OCI-LY1 (cell line): Measurements from ENCODE around the gene DFFA.

Source experiments
- H2AFZ ChIP-seq: fragments of 200-600 bp; sonication (generic), shearing (Covaris generic); 2 replicates; pipeline ENCODE4 v1.6.0; 2014; ENCODE audit warnings: antibody characterized with exemption, mild to moderate bottlenecking, low read length
- H3F3A ChIP-seq: fragments of 200-600 bp; sonication (generic), shearing (Covaris generic); 2 replicates; pipeline ENCODE4 v1.6.0; 2014; ENCODE audit warnings: mild to moderate bottlenecking, antibody characterized with exemption, low read length, moderate library complexity; ENCODE audit not compliant: insufficient read depth
- H3K27ac ChIP-seq: fragments of 200-600 bp; sonication (generic); 2 replicates; pipeline ENCODE4 v1.5.1; 2014; ENCODE audit warnings: low read length, mixed run types, mild to moderate bottlenecking, low read depth; ENCODE audit not compliant: poor library complexity, severe bottlenecking
- H3K27me3 ChIP-seq: fragments of 200-600 bp; sonication (generic); 2 replicates; pipeline ENCODE4 v1.6.0; 2014; ENCODE audit warnings: antibody characterized with exemption, mild to moderate bottlenecking, low read length, moderate library complexity; ENCODE audit not compliant: insufficient read depth
- H3K36me3 ChIP-seq: fragments of 200-600 bp; sonication (generic); 2 replicates; pipeline ENCODE4 v1.6.1; 2014; ENCODE audit warnings: mild to moderate bottlenecking, antibody characterized with exemption, low read length, moderate library complexity, mixed read lengths; ENCODE audit not compliant: insufficient read depth
- H3K4me1 ChIP-seq: fragments of 200-600 bp; sonication (generic); 2 replicates; pipeline ENCODE4 v1.5.1; 2014; ENCODE audit warnings: mild to moderate bottlenecking, low read length, moderate library complexity; ENCODE audit not compliant: insufficient read depth, severe bottlenecking
- H3K4me2 ChIP-seq: fragments of 200-600 bp; sonication (generic), shearing (Covaris generic); 2 replicates; pipeline ENCODE4 v1.6.1; 2014; ENCODE audit warnings: low read length
- H3K4me3 ChIP-seq: fragments of 200-600 bp; sonication (generic); 2 replicates; pipeline ENCODE4 v1.5.1; 2014; ENCODE audit warnings: low read length, low read depth, mild to moderate bottlenecking, mixed read lengths; ENCODE audit not compliant: poor library complexity, severe bottlenecking
- H3K79me2 ChIP-seq: fragments of 200-600 bp; shearing (Covaris generic); 2 replicates; pipeline ENCODE4 v1.6.1; 2016; ENCODE audit warnings: mixed run types, low read length, mixed read lengths; ENCODE audit not compliant: insufficient read depth
- H3K9ac ChIP-seq: fragments of 200-600 bp; sonication (generic), shearing (Covaris generic); 2 replicates; pipeline ENCODE4 v1.6.1; 2014; ENCODE audit warnings: mild to moderate bottlenecking, low read length, mixed read lengths
- H3K9me2 ChIP-seq: fragments of 200-600 bp; sonication (generic), shearing (Covaris generic); 2 replicates; pipeline ENCODE4 v1.6.1; 2014; ENCODE audit warnings: low read depth, mild to moderate bottlenecking, low read length, mixed read lengths
- H3K9me3 ChIP-seq: fragments of 200-600 bp; shearing (Covaris generic); 2 replicates; pipeline ENCODE4 v1.6.1; 2014; ENCODE audit warnings: low read length, mixed read lengths
- H4K20me1 ChIP-seq: fragments of 200-600 bp; sonication (generic), shearing (Covaris generic); 2 replicates; pipeline ENCODE4 v1.6.0; 2016; ENCODE audit warnings: mild to moderate bottlenecking, low read length; ENCODE audit not compliant: insufficient read depth
- EZH2 ChIP-seq: fragments of 200-600 bp; sonication (generic), shearing (Covaris generic); IDR thresholded peaks from 2 replicates; pipeline ENCODE4 v1.8.0; 2017; ENCODE audit warnings: borderline replicate concordance, mixed run types, mild to moderate bottlenecking, antibody characterized with exemption, low read length, moderate library complexity, mixed read lengths
- TF ChIP-seq, protein P1 (sequence below): fragments of 200-600 bp; sonication (generic), shearing (Covaris generic); IDR thresholded peaks from 2 replicates; pipeline ENCODE4 v1.5.1; 2017; ENCODE audit warnings: mild to moderate bottlenecking, antibody characterized with exemption, low read length, moderate library complexity, mixed read lengths

The DFFA gene

DNA sequence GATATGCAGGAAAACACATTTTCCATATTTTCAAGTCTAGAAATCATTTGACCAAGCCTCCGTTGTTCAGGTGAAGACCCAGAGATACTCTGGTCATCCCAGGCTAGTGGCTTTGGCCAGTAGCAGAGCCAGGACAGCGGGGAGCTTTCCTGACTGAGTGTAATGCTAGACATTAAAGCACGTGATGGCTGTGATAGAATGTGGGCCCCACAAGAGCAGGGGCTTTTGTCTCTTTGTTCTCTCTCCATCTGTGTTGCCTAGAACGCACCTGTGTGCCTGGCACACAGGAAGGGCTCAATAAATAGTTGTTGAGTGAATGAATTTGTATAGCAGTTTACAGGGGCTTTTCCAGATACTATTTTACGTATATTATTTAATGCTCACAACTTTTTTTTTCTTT, 31.5 kb downstream of the DFFA start:
- TF ChIP-seq EZH2, result no peak
- TF ChIP-seq, protein P1, sequence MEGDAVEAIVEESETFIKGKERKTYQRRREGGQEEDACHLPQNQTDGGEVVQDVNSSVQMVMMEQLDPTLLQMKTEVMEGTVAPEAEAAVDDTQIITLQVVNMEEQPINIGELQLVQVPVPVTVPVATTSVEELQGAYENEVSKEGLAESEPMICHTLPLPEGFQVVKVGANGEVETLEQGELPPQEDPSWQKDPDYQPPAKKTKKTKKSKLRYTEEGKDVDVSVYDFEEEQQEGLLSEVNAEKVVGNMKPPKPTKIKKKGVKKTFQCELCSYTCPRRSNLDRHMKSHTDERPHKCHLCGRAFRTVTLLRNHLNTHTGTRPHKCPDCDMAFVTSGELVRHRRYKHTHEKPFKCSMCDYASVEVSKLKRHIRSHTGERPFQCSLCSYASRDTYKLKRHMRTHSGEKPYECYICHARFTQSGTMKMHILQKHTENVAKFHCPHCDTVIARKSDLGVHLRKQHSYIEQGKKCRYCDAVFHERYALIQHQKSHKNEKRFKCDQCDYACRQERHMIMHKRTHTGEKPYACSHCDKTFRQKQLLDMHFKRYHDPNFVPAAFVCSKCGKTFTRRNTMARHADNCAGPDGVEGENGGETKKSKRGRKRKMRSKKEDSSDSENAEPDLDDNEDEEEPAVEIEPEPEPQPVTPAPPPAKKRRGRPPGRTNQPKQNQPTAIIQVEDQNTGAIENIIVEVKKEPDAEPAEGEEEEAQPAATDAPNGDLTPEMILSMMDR, result no peak
- no peaks in the 10 kb centered on the region for H4K20me1 ChIP-seq
- no peaks in the 10 kb centered on the region for H3K36me3 ChIP-seq
- H3K4me2 ChIP-seq, result no peak overlapping the region
- H3K79me2 ChIP-seq, result no peaks in the 10 kb centered on the region
- H3F3A ChIP-seq, result no peaks in the 10 kb centered on the region
- H3K27ac ChIP-seq, result no peak overlapping the region
- H3K27me3 ChIP-seq, result no peaks in the 10 kb centered on the region
- no peak overlapping the region for H3K4me3 ChIP-seq
- no peak overlapping the region for H2AFZ ChIP-seq
- H3K9me3 ChIP-seq, result no peaks in the 10 kb centered on the region
- H3K9me2 ChIP-seq, result no peaks in the 10 kb centered on the region
- no peaks in the 10 kb centered on the region for H3K4me1 ChIP-seq
- H3K9ac ChIP-seq, result no peak overlapping the region

- TF ChIP-seq, protein P1, result no peak
- no peak for TF ChIP-seq EZH2
- no peaks in the 10 kb centered on the region for H3K9me3 ChIP-seq
- no peaks in the 10 kb centered on the region for H3K4me1 ChIP-seq
- H3K4me2 ChIP-seq, result no peak overlapping the region
- H4K20me1 ChIP-seq, result no peaks in the 10 kb centered on the region
- no peaks in the 10 kb centered on the region for H3K9me2 ChIP-seq
- H2AFZ ChIP-seq, result no peak overlapping the region
- no peaks in the 10 kb centered on the region for H3F3A ChIP-seq
- H3K9ac ChIP-seq, result no peak overlapping the region
- H3K4me3 ChIP-seq, result no peak overlapping the region
- H3K27ac ChIP-seq, result no peak overlapping the region
- no peaks in the 10 kb centered on the region for H3K36me3 ChIP-seq
- H3K27me3 ChIP-seq, result no peaks in the 10 kb centered on the region
- H3K79me2 ChIP-seq, result no peaks in the 10 kb centered on the region
Observed at GRCh38 chr1:10440305-10440704, 32.0 kb downstream of the DFFA start.

DNA sequence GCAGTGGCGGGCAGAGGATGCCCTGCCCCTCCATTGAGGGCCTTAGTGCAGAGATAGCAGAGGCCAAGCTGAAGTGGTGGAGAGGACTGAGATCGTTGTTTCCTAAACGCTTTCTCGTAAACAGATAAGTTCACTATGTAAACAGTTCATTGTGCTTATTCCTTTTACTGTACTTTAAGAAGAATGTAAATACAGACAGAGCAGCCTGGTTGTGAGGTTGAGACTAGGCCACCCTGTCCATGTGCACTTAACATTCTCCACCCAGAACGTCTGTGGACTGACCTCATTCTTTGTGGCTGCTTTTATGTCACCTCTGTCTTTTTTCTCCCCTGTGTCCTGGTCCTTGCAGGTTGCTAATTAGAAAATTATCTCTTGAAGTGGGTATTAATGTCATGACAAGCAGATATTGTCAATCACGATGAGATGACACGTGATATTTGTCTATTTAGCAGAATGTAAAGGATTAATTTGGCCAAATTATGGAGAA, 33.6 kb downstream of the DFFA start:
- Histone ChIP-seq H3K9me3 (no peaks in the 10 kb centered on the region), H3K27me3 (no peaks in the 10 kb centered on the region), H3K4me1 (no peaks in the 10 kb centered on the region), H4K20me1 (no peaks in the 10 kb centered on the region), H3K27ac (no peak overlapping the region), H3K4me3 (no peak overlapping the region), H3K9ac (no peak overlapping the region), H2AFZ (no peak overlapping the region), H3K4me2 (no peak overlapping the region), H3K79me2 (no peaks in the 10 kb centered on the region), H3K9me2 (no peaks in the 10 kb centered on the region), H3F3A (no peaks in the 10 kb centered on the region), H3K36me3 (0 out of 2 replicates have a peak, but pooled peaks cover 4% of the 10 kb centered on the region)
- TF ChIP-seq, protein P1, result no peak
- no peak for TF ChIP-seq EZH2
